ENCODE data around the gene CCL2.

CCL2 gene

GRCh38 chr17:34255841-34256240, 756 bp downstream of the CCL2 start:
- Histone ChIP-seq H3K4me2 (ENCODE audit: low read length) (no peak overlapping the region), H3K4me1 (ENCODE audit: low read length) (peaks cover 9% of the 10 kb centered on the region; the same call in 1 of the 2 replicates), H4K20me1 (ENCODE audit: insufficient read depth, low read length) (peaks cover 12% of the 10 kb centered on the region; the same call in 1 of the 2 replicates), H3K9me3 (ENCODE audit: insufficient read depth, low read length) (no peaks in the 10 kb centered on the region), H3K36me3 (replicated peaks; ENCODE audit: low read depth, low read length) (no peaks in the 10 kb centered on the region), H3K9ac (ENCODE audit: low read length) (no peak overlapping the region), H3K4me3 (ENCODE audit: low read length) (no peak overlapping the region), H3K27ac (ENCODE audit: low read length) (no peak overlapping the region), H3K27me3 (ENCODE audit: low read depth, low read length) (peaks cover 87% of the 10 kb centered on the region), H2AFZ (ENCODE audit: low read depth, low read length) (no peak overlapping the region), H3K79me2 (ENCODE audit: low read length) (no peaks in the 10 kb centered on the region)
- TF ChIP-seq CTCF (IDR thresholded peaks at IDR 0.05; ENCODE audit: low read depth, low read length) = no peak
- no peak for TF ChIP-seq EZH2phosphoT487 (IDR thresholded peaks at IDR 0.05; ENCODE audit: low read depth)

GRCh38 chr17:34257299-34257985, 2.4 kb downstream of the CCL2 start:
- H3K4me2 ChIP-seq (ENCODE audit: low read length) = no peak overlapping the region
- H4K20me1 ChIP-seq (ENCODE audit: insufficient read depth, low read length) = peaks cover 12% of the 10 kb centered on the region; the same call in 1 of the 2 replicates
- H3K27ac ChIP-seq (ENCODE audit: low read length) = no peak overlapping the region
- no peaks in the 10 kb centered on the region for H3K9me3 ChIP-seq (ENCODE audit: insufficient read depth, low read length)
- no peaks in the 10 kb centered on the region for H3K79me2 ChIP-seq (ENCODE audit: low read length)
- TF ChIP-seq EZH2phosphoT487 (IDR thresholded peaks at IDR 0.05; ENCODE audit: low read depth) (no peak), CTCF (IDR thresholded peaks at IDR 0.05; ENCODE audit: low read depth, low read length) (no peak)
- H3K9ac ChIP-seq (ENCODE audit: low read length) = no peak overlapping the region
- H2AFZ ChIP-seq (ENCODE audit: low read depth, low read length) = no peak overlapping the region
- H3K4me3 ChIP-seq (ENCODE audit: low read length) = no peak overlapping the region
- peaks cover 9% of the 10 kb centered on the region; the same call in 1 of the 2 replicates for H3K4me1 ChIP-seq (ENCODE audit: low read length)
- H3K36me3 ChIP-seq (replicated peaks; ENCODE audit: low read depth, low read length) = no peaks in the 10 kb centered on the region
- H3K27me3 ChIP-seq (ENCODE audit: low read depth, low read length) = peaks cover 83% of the 10 kb centered on the region

- H3K4me1 ChIP-seq (ENCODE audit: low read length) = peaks cover 9% of the 10 kb centered on the region; the same call in 1 of the 2 replicates
- no peaks in the 10 kb centered on the region for H3K79me2 ChIP-seq (ENCODE audit: low read length)
- peaks cover 12% of the 10 kb centered on the region; the same call in 1 of the 2 replicates for H4K20me1 ChIP-seq (ENCODE audit: insufficient read depth, low read length)
- no peak for TF ChIP-seq CTCF (IDR thresholded peaks at IDR 0.05; ENCODE audit: low read depth, low read length)
- no peak for TF ChIP-seq EZH2phosphoT487 (IDR thresholded peaks at IDR 0.05; ENCODE audit: low read depth)
- no peak overlapping the region for H3K4me3 ChIP-seq (ENCODE audit: low read length)
- no peaks in the 10 kb centered on the region for H3K36me3 ChIP-seq (replicated peaks; ENCODE audit: low read depth, low read length)
- no peak overlapping the region for H3K27ac ChIP-seq (ENCODE audit: low read length)
- no peaks in the 10 kb centered on the region for H3K9me3 ChIP-seq (ENCODE audit: insufficient read depth, low read length)
- H3K9ac ChIP-seq (ENCODE audit: low read length) = no peak overlapping the region
- no peak overlapping the region for H3K4me2 ChIP-seq (ENCODE audit: low read length)
- peaks cover 78% of the 10 kb centered on the region for H3K27me3 ChIP-seq (ENCODE audit: low read depth, low read length)
- H2AFZ ChIP-seq (ENCODE audit: low read depth, low read length) = no peak overlapping the region
These were observed 2.9 kb downstream of the CCL2 start for GRCh38 chr17:34257986-34258326.

GRCh38 chr17:34259146-34259545, 4.1 kb downstream of the CCL2 start:
- H3K27me3 ChIP-seq (ENCODE audit: low read depth, low read length) = peaks cover 66% of the 10 kb centered on the region
- peaks cover 6% of the 10 kb centered on the region; the same call in 1 of the 2 replicates for H4K20me1 ChIP-seq (ENCODE audit: insufficient read depth, low read length)
- no peaks in the 10 kb centered on the region for H3K36me3 ChIP-seq (replicated peaks; ENCODE audit: low read depth, low read length)
- no peak overlapping the region for H3K4me2 ChIP-seq (ENCODE audit: low read length)
- H3K27ac ChIP-seq (ENCODE audit: low read length) = no peak overlapping the region
- TF ChIP-seq EZH2phosphoT487 (IDR thresholded peaks at IDR 0.05; ENCODE audit: low read depth) (no peak), CTCF (IDR thresholded peaks at IDR 0.05; ENCODE audit: low read depth, low read length) (no peak)
- no peak overlapping the region for H3K4me3 ChIP-seq (ENCODE audit: low read length)
- no peak overlapping the region for H2AFZ ChIP-seq (ENCODE audit: low read depth, low read length)
- no peaks in the 10 kb centered on the region for H3K9me3 ChIP-seq (ENCODE audit: insufficient read depth, low read length)
- H3K79me2 ChIP-seq (ENCODE audit: low read length) = no peaks in the 10 kb centered on the region
- H3K9ac ChIP-seq (ENCODE audit: low read length) = no peak overlapping the region
- peaks cover 9% of the 10 kb centered on the region; the same call in 1 of the 2 replicates for H3K4me1 ChIP-seq (ENCODE audit: low read length)

All from OCI-LY3 (cell line).